GM23248 (cell line): Measurements from ENCODE around the gene ASB13. TPM values are rescaled to one million over a fixed set of nuclear protein-coding genes. Genes with fewer than 3 reads are reported as not detected.

Experiments used
- DNase-seq: peaks from one replicate; pipeline ENCODE4 v3.0.0-alpha.2; 2015
- H2AFZ ChIP-seq: fragments of 200-600 bp; sonication (generic); 2 replicates; pipeline ENCODE4 v1.6.1; 2016; ENCODE audit warnings: antibody characterized with exemption
- H3F3A ChIP-seq: fragments of 200-600 bp; sonication (generic); 2 replicates; pipeline ENCODE4 v1.6.1; 2016; ENCODE audit warnings: mild to moderate bottlenecking, antibody characterized with exemption, mixed run types; ENCODE audit not compliant: insufficient read depth
- H3K27ac ChIP-seq: fragments of 200-600 bp; sonication (generic); 2 replicates; pipeline ENCODE4 v1.5.1; 2016; ENCODE audit warnings: mild to moderate bottlenecking
- H3K27me3 ChIP-seq: fragments of 200-600 bp; sonication (generic); replicated peaks from 2 replicates; pipeline ENCODE4 v1.6.1; 2016; ENCODE audit warnings: mild to moderate bottlenecking; ENCODE audit not compliant: insufficient read depth
- H3K36me3 ChIP-seq: fragments of 200-600 bp; sonication (generic); 2 replicates; pipeline ENCODE4 v1.6.1; 2016; ENCODE audit warnings: low read depth, mild to moderate bottlenecking
- H3K4me1 ChIP-seq: fragments of 200-600 bp; sonication (generic); 2 replicates; pipeline ENCODE4 v1.6.1; 2016; ENCODE audit warnings: mild to moderate bottlenecking; ENCODE audit not compliant: insufficient read depth
- H3K4me2 ChIP-seq: fragments of 200-600 bp; sonication (generic); one replicate; pipeline ENCODE4 v1.6.1; 2016; ENCODE audit warnings: mild to moderate bottlenecking; ENCODE audit not compliant: unreplicated experiment
- H3K4me3 ChIP-seq: fragments of 200-600 bp; sonication (generic); 2 replicates; pipeline ENCODE4 v1.5.1; 2016; ENCODE audit warnings: mild to moderate bottlenecking
- H3K79me2 ChIP-seq: fragments of 200-600 bp; sonication (generic); 2 replicates; pipeline ENCODE4 v1.6.1; 2016; ENCODE audit warnings: mild to moderate bottlenecking; ENCODE audit not compliant: insufficient read depth
- H3K9ac ChIP-seq: fragments of 200-600 bp; sonication (generic); 2 replicates; pipeline ENCODE4 v1.6.1; 2016; ENCODE audit warnings: mild to moderate bottlenecking
- H3K9me2 ChIP-seq: fragments of 200-600 bp; sonication (generic); 2 replicates; pipeline ENCODE4 v1.6.1; 2016; ENCODE audit warnings: mixed run types, mild to moderate bottlenecking, moderate library complexity; ENCODE audit not compliant: insufficient read depth
- H3K9me3 ChIP-seq: fragments of 200-600 bp; sonication (generic); one replicate; pipeline ENCODE4 v1.6.1; 2017; ENCODE audit warnings: low read depth
- H4K20me1 ChIP-seq: fragments of 200-600 bp; sonication (generic); 2 replicates; pipeline ENCODE4 v1.6.0; 2016; ENCODE audit not compliant: insufficient read depth
- EZH2 ChIP-seq: fragments of 200-600 bp; sonication (generic); IDR thresholded peaks from 2 replicates; pipeline ENCODE4 v1.6.1; 2018; ENCODE audit warnings: antibody characterized with exemption, mild to moderate bottlenecking; ENCODE audit not compliant: insufficient read depth, poor library complexity, severe bottlenecking
- EZH2phosphoT487 ChIP-seq: fragments of 200-600 bp; sonication (generic); IDR thresholded peaks from 2 replicates; pipeline ENCODE4 v1.6.1; 2018; ENCODE audit warnings: antibody characterized with exemption, moderate library complexity, mild to moderate bottlenecking, low read depth; ENCODE audit not compliant: insufficient read depth
- WGBS, 2 experiments: methylation state at CpG; one replicate each; pipeline ENCODE4 v1.1.6; 2015 to 2017; ENCODE audit warnings: low lambda C conversion rate in 2 of 2, low coverage in 1 of 2; ENCODE audit errors: missing lambda C conversion rate in 2 of 2; 5-methylcytosine and 5-hydroxymethylcytosine counted together
- in situ Hi-C: fragments of 300-500 bp; cut with MboI; formaldehyde crosslinking; loops from 2 replicates; pipeline ENCODE4 v1.15.0; 2020
- polyA plus RNA-seq: library from polyadenylated mRNA; unstranded; fragments of >200 nt; fragmentation: Nextera tagmentation; extraction: Ambion mirVana; gene quantifications from 2 replicates; pipeline ENCODE4 v1.2.1, GENCODE V29; 2016
- total RNA-seq: library from RNA; depleted of rRNA; stranded (reverse); fragments of >200 nt; shearing (Covaris generic); gene quantifications from 2 replicates; pipeline ENCODE4 v1.2.3, GENCODE V29; 2014

ASB13 gene
- total and polyA plus RNA-seq, 2 experiments from 2014 or later, result 7.5 to 8.9 TPM

GRCh38 chr10:5663692-5664427 lies 2.5 kb downstream of the ASB13 start:
- H3K27ac ChIP-seq, result no peak overlapping the region
- H3K9me3 ChIP-seq, result no peaks in the 10 kb centered on the region
- no peak for DNase-seq
- WGBS, 2 experiments, result 76% methylated on average over 9 to 12 of the region's 12 CpGs
- H3K27me3 ChIP-seq, result no peaks in the 10 kb centered on the region
- peaks cover 21% of the 10 kb centered on the region for H3K79me2 ChIP-seq
- no peak overlapping the region for H2AFZ ChIP-seq
- H3K9me2 ChIP-seq, result no peaks in the 10 kb centered on the region
- H3K4me2 ChIP-seq, result no peak overlapping the region
- H4K20me1 ChIP-seq, result no peaks in the 10 kb centered on the region
- peaks cover 18% of the 10 kb centered on the region for H3F3A ChIP-seq
- H3K36me3 ChIP-seq, result no peaks in the 10 kb centered on the region
- no peak overlapping the region for H3K9ac ChIP-seq
- peaks cover 11% of the 10 kb centered on the region; the same call in 1 of the 2 replicates for H3K4me1 ChIP-seq
- no peak for TF ChIP-seq EZH2phosphoT487
- TF ChIP-seq EZH2, result no peak
- no peak overlapping the region for H3K4me3 ChIP-seq
- in situ Hi-C loops, result no loop called here

GRCh38 chr10:5662708-5663579 lies 3.5 kb downstream of the ASB13 start:
- Histone ChIP-seq H3K27me3 (no peaks in the 10 kb centered on the region), H2AFZ (no peak overlapping the region), H3K9me2 (no peaks in the 10 kb centered on the region), H3K9ac (no peak overlapping the region), H3K27ac (no peak overlapping the region), H3K4me3 (no peak overlapping the region), H3K9me3 (no peaks in the 10 kb centered on the region), H3K4me2 (no peak overlapping the region), H3K4me1 (peaks cover 11% of the 10 kb centered on the region; the same call in 1 of the 2 replicates), H3K79me2 (peaks cover 21% of the 10 kb centered on the region), H3F3A (peaks cover 18% of the 10 kb centered on the region), H3K36me3 (no peaks in the 10 kb centered on the region), H4K20me1 (no peaks in the 10 kb centered on the region)
- DNase-seq, result no peak
- 84 to 87% methylated on average over 9 of the region's 9 CpGs for WGBS, 2 experiments
- in situ Hi-C loops, result no loop called here
- TF ChIP-seq EZH2phosphoT487 (no peak), EZH2 (no peak)

- WGBS, 2 experiments, result 82 to 86% methylated on average over 6 of the region's 6 CpGs
- H3K79me2 ChIP-seq, result peaks cover 21% of the 10 kb centered on the region
- no peaks in the 10 kb centered on the region for H4K20me1 ChIP-seq
- no peaks in the 10 kb centered on the region for H3K36me3 ChIP-seq
- H3K4me1 ChIP-seq, result peaks cover 11% of the 10 kb centered on the region; the same call in 1 of the 2 replicates
- no peak overlapping the region for H3K27ac ChIP-seq
- no peaks in the 10 kb centered on the region for H3K9me2 ChIP-seq
- H3K9ac ChIP-seq, result no peak overlapping the region
- no peak overlapping the region for H3K4me2 ChIP-seq
- no peaks in the 10 kb centered on the region for H3K9me3 ChIP-seq
- H3F3A ChIP-seq, result peaks cover 6% of the 10 kb centered on the region; the same call in 1 of the 2 replicates
- TF ChIP-seq EZH2 (no peak), EZH2phosphoT487 (no peak)
- in situ Hi-C loops, result no loop called here
- no peaks in the 10 kb centered on the region for H3K27me3 ChIP-seq
- DNase-seq, result no peak
- H2AFZ ChIP-seq, result no peak overlapping the region
- no peak overlapping the region for H3K4me3 ChIP-seq
Observed at GRCh38 chr10:5661043-5661442, 5.4 kb downstream of the ASB13 start.

- 54% methylated on average over 16 of the region's 16 CpGs for WGBS, 2 experiments
- Histone ChIP-seq H3K9me3 (no peaks in the 10 kb centered on the region), H3K4me3 (no peak overlapping the region), H3K27me3 (no peaks in the 10 kb centered on the region), H2AFZ (no peak overlapping the region), H3K79me2 (peaks cover 21% of the 10 kb centered on the region), H3K9ac (no peak overlapping the region), H4K20me1 (no peaks in the 10 kb centered on the region), H3K4me2 (no peak overlapping the region), H3K9me2 (no peaks in the 10 kb centered on the region), H3K4me1 (peaks cover 3% of the 10 kb centered on the region; the same call in 1 of the 2 replicates), H3K36me3 (no peaks in the 10 kb centered on the region), H3F3A (no peaks in the 10 kb centered on the region; the same call in 1 of the 2 replicates), H3K27ac (no peak overlapping the region)
- peak; percentile 85 for DNase-seq
- in situ Hi-C loops, result no loop called here
- TF ChIP-seq EZH2phosphoT487 (no peak), EZH2 (no peak)
Observed at GRCh38 chr10:5659702-5660528, 6.5 kb downstream of the ASB13 start.
